Prostate gland (tissue), 2 donors: Measurements from ENCODE around the gene ZNF804A. TPM values are rescaled to one million over a fixed set of nuclear protein-coding genes. Genes with fewer than 3 reads are reported as not detected.

Source experiments
- DNase-seq: peaks from one replicate; pipeline ENCODE4 v3.0.0-alpha.2; 2019; ENCODE audit warnings: low spot score
- H3K27ac ChIP-seq, 2 donors: fragments of 200-600 bp; sonication (generic); 2 replicates each; pipeline ENCODE4 v1.5.1; 2017 to 2019
- H3K27me3 ChIP-seq: fragments of 200-600 bp; sonication (generic); replicated peaks from 2 replicates; pipeline ENCODE4 v1.5.1; 2019; ENCODE audit not compliant: insufficient read depth
- H3K36me3 ChIP-seq, 2 donors: fragments of 200-600 bp; sonication (generic); 1 replicate in 1 of 2; 2 replicates in 1 of 2; pipeline versions ENCODE4 v1.5.1 to v1.8.1; 2017 to 2019
- H3K4me1 ChIP-seq: fragments of 200-600 bp; sonication (generic); replicated peaks from 2 replicates; pipeline ENCODE4 v1.5.1; 2019
- H3K4me3 ChIP-seq, 2 donors: fragments of 200-600 bp; sonication (generic); 2 replicates each; pipeline ENCODE4 v1.5.1; 2017 to 2019
- H3K9me3 ChIP-seq: fragments of 200-600 bp; sonication (generic); 2 replicates; pipeline ENCODE4 v1.5.1; 2017
- CTCF ChIP-seq, 4 experiments: fragments of 200-600 bp in 2 of 4; fragments of 450-650 bp in 2 of 4; sonication (generic) in 2 of 4; IDR thresholded peaks; 1 replicate in 3 of 4; 2 replicates in 1 of 4; pipeline ENCODE4 v1.5.1; 2016 to 2019; ENCODE audit warnings: antibody characterized with exemption in 4 of 4, mild to moderate bottlenecking in 2 of 4, moderate library complexity in 2 of 4
- POLR2A ChIP-seq: fragments of 450-650 bp; IDR thresholded peaks from one replicate; pipeline ENCODE4 v1.6.1; 2016; ENCODE audit warnings: antibody characterized with exemption, mild to moderate bottlenecking
- POLR2AphosphoS5 ChIP-seq: sonication (generic); formaldehyde crosslinking; IDR thresholded peaks from one replicate; pipeline ENCODE4 v1.6.1; 2017; ENCODE audit warnings: antibody characterized with exemption
- WGBS: methylation state at CpG from one replicate; pipeline ENCODE4 v1.1.5; 2018; 5-methylcytosine and 5-hydroxymethylcytosine counted together
- intact Hi-C: fragments of 100-400 bp; cut with DNase I; formaldehyde crosslinking; loops from one replicate; pipeline ENCODE4 v1.14.2; 2022
- total RNA-seq, 2 donors: library from RNA; depleted of rRNA; stranded (reverse); fragments of >200 nt; gene quantifications; one replicate each; pipeline ENCODE4 v1.1.0, GENCODE V29; 2016

The ZNF804A gene
- total RNA-seq, 2 donors from 2014 or later: 0.41 to 0.80 TPM

GRCh38 chr2:184906709-184907108 lies 308.4 kb downstream of the ZNF804A start:
- 89% methylated on average over 1 of the region's 1 CpG for WGBS
- no peaks in the 10 kb centered on the region for H3K4me1 ChIP-seq
- H3K9me3 ChIP-seq: no peaks in the 10 kb centered on the region
- no peaks in the 10 kb centered on the region for H3K27me3 ChIP-seq
- DNase-seq: no peak
- no peak overlapping the region for H3K4me3 ChIP-seq
- no peak overlapping the region for H3K27ac ChIP-seq
- H3K36me3 ChIP-seq: no peaks in the 10 kb centered on the region
- intact Hi-C loops: no loop called here
- no peak for TF ChIP-seq POLR2A
- TF ChIP-seq POLR2AphosphoS5: no peak
- no peak for TF ChIP-seq CTCF (IDR thresholded peaks at IDR 0.05)

- WGBS: 49% methylated on average over 1 of the region's 1 CpG
- intact Hi-C loops: no loop called here
- DNase-seq: no peak
- H3K9me3 ChIP-seq: no peaks in the 10 kb centered on the region
- H3K27ac ChIP-seq: no peak overlapping the region
- TF ChIP-seq CTCF (IDR thresholded peaks at IDR 0.05): no peak
- TF ChIP-seq POLR2AphosphoS5: no peak
- no peak for TF ChIP-seq POLR2A
- H3K4me1 ChIP-seq: no peaks in the 10 kb centered on the region
- H3K36me3 ChIP-seq: no peaks in the 10 kb centered on the region
- no peaks in the 10 kb centered on the region for H3K27me3 ChIP-seq
- H3K4me3 ChIP-seq: no peak overlapping the region
Measured at GRCh38 chr2:184908966-184909365, 310.6 kb downstream of the ZNF804A start.

- no peak for TF ChIP-seq CTCF (IDR thresholded peaks at IDR 0.05)
- no peak for TF ChIP-seq POLR2AphosphoS5
- TF ChIP-seq POLR2A: no peak
- no peaks in the 10 kb centered on the region for H3K9me3 ChIP-seq
- H3K4me3 ChIP-seq: no peak overlapping the region
- H3K4me1 ChIP-seq: no peaks in the 10 kb centered on the region
- no peaks in the 10 kb centered on the region for H3K27me3 ChIP-seq
- no peaks in the 10 kb centered on the region for H3K36me3 ChIP-seq
- 47% methylated on average over 3 of the region's 3 CpGs for WGBS
- intact Hi-C loops: no loop called here
- no peak for DNase-seq
- no peak overlapping the region for H3K27ac ChIP-seq
Measured at GRCh38 chr2:184920451-184920965, 322.2 kb downstream of the ZNF804A start.

- Histone ChIP-seq H3K27me3 (no peaks in the 10 kb centered on the region), H3K9me3 (no peaks in the 10 kb centered on the region), H3K4me3 (no peak overlapping the region), H3K27ac (no peak overlapping the region), H3K4me1 (no peaks in the 10 kb centered on the region), H3K36me3 (no peaks in the 10 kb centered on the region)
- TF ChIP-seq POLR2AphosphoS5 (no peak), CTCF (IDR thresholded peaks at IDR 0.05) (no peak), POLR2A (no peak)
- intact Hi-C loops: no loop called here
- WGBS: 80% methylated on average over 2 of the region's 2 CpGs
- DNase-seq: no peak
Measured at GRCh38 chr2:184921676-184922075, 323.3 kb downstream of the ZNF804A start.

- Histone ChIP-seq H3K27me3 (no peaks in the 10 kb centered on the region), H3K27ac (no peak overlapping the region), H3K4me3 (no peak overlapping the region), H3K4me1 (no peaks in the 10 kb centered on the region), H3K9me3 (no peaks in the 10 kb centered on the region), H3K36me3 (no peaks in the 10 kb centered on the region)
- intact Hi-C loops: no loop called here
- WGBS: 77% methylated on average over 1 of the region's 1 CpG
- DNase-seq: no peak
- TF ChIP-seq POLR2A (no peak), POLR2AphosphoS5 (no peak), CTCF (IDR thresholded peaks at IDR 0.05) (no peak)
Measured at GRCh38 chr2:184923751-184924150, 325.4 kb downstream of the ZNF804A start.
